HUES64 (cell line): Measurements from ENCODE around the gene ACVR1.

Experiments used
- H3K27ac ChIP-seq: 2 replicates; pipeline ENCODE4 v1.7.0; 2013; ENCODE audit warnings: low read depth, low read length, inconsistent platforms
- H3K27me3 ChIP-seq: 2 replicates; pipeline ENCODE4 v1.6.1; 2013; ENCODE audit warnings: mild to moderate bottlenecking, low read length; ENCODE audit not compliant: insufficient read depth
- H3K36me3 ChIP-seq: 2 replicates; pipeline ENCODE4 v1.6.1; 2013; ENCODE audit warnings: mild to moderate bottlenecking, low read length; ENCODE audit not compliant: insufficient read depth
- H3K4me1 ChIP-seq: 2 replicates; pipeline ENCODE4 v1.6.1; 2013; ENCODE audit warnings: mild to moderate bottlenecking, low read length, moderate library complexity; ENCODE audit not compliant: insufficient read depth
- H3K4me3 ChIP-seq: 2 replicates; pipeline ENCODE4 v1.5.1; 2013; ENCODE audit warnings: mild to moderate bottlenecking, low read length, moderate library complexity
- H3K9ac ChIP-seq: 2 replicates; pipeline ENCODE4 v1.6.1; 2013; ENCODE audit warnings: mild to moderate bottlenecking, low read depth, low read length
- H3K9me3 ChIP-seq: 2 replicates; pipeline ENCODE4 v1.6.1; 2013; ENCODE audit warnings: low read depth, low read length; ENCODE audit not compliant: insufficient read depth
- WGBS: fragments of 150-250, 120-280 bp; methylation state at CpG from one replicate; pipeline ENCODE4 v1.1.7; 2013; ENCODE audit warnings: missing lambda C conversion rate; 5-methylcytosine and 5-hydroxymethylcytosine counted together

The ACVR1 gene

DNA sequence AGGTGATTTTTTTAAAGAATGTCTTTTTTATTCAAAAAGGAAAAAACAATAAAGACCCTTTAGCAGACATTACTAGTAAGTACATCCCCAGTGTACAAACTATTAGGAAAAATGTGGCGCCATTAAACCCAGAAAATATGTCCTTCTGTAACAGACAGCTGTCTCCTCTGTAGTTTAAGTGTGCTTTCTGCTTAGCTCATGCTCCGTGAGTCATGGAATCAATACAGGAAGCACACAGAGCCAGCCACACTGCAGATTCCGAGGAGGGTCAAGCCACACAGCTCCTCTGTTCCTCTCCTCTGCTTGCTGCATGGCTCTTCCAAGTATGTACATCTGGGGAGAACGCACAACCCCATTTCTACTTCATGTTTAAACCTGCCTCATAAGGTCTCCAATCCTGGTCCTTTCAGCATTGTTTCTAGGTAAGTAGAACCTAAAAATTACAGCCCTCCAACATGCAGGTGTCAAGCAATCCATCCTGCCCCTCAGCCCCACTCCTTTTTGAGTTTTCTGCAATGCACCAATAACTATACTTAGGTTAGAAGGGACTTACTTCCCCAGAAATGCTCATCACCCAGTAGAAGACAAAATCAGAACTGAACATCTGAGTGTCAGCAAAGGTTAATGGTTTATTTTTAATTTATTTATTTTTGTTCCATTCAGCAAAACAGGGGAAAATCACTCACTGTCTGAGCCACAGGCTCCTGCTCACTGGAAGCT, 37.5 kb downstream of the ACVR1 start:
- Histone ChIP-seq H3K36me3 (no peaks in the 10 kb centered on the region), H3K4me3 (no peak overlapping the region), H3K27me3 (no peaks in the 10 kb centered on the region), H3K9ac (peak overlapping the region; percentile 5; the same call in 1 of the 2 replicates), H3K27ac (peak overlapping the region; percentile 46; the same call in 1 of the 2 replicates), H3K4me1 (peaks cover 55% of the 10 kb centered on the region), H3K9me3 (no peaks in the 10 kb centered on the region)
- WGBS, result 48% methylated on average over 4 of the region's 4 CpGs

GRCh38 chr2:157837851-157838441, 38.2 kb downstream of the ACVR1 start:
- WGBS, result 68% methylated on average over 13 of the region's 13 CpGs
- no peaks in the 10 kb centered on the region for H3K27me3 ChIP-seq
- H3K4me1 ChIP-seq, result peaks cover 55% of the 10 kb centered on the region
- H3K4me3 ChIP-seq, result no peak overlapping the region
- H3K36me3 ChIP-seq, result no peaks in the 10 kb centered on the region
- H3K27ac ChIP-seq, result no peak overlapping the region
- H3K9me3 ChIP-seq, result no peaks in the 10 kb centered on the region
- no peak overlapping the region; the same call in 1 of the 2 replicates for H3K9ac ChIP-seq

DNA sequence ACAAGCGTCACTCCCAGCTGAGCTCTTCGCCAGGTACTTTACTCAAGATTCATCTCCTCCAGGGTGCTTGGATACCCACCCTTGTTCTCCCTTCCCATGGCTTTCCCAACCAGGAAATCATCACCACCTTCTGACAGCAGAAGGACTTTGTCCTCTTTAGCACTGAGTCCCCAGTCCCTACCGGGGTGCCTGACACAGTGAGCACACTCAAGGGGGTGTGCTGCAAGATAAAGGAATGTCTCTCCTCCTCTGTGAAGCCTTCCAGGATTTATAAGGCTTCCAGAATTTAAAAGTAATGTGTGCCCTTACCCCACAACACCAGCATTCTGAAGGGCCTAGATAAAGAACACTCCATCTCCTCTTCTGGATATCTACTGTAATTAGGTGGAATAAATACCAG, 39.6 kb downstream of the ACVR1 start:
- no peaks in the 10 kb centered on the region for H3K9me3 ChIP-seq
- H3K9ac ChIP-seq, result no peak overlapping the region
- H3K27me3 ChIP-seq, result no peaks in the 10 kb centered on the region
- WGBS, result 91% methylated on average over 3 of the region's 3 CpGs
- H3K4me3 ChIP-seq, result no peak overlapping the region
- no peak overlapping the region for H3K27ac ChIP-seq
- no peaks in the 10 kb centered on the region for H3K36me3 ChIP-seq
- H3K4me1 ChIP-seq, result peaks cover 66% of the 10 kb centered on the region

DNA sequence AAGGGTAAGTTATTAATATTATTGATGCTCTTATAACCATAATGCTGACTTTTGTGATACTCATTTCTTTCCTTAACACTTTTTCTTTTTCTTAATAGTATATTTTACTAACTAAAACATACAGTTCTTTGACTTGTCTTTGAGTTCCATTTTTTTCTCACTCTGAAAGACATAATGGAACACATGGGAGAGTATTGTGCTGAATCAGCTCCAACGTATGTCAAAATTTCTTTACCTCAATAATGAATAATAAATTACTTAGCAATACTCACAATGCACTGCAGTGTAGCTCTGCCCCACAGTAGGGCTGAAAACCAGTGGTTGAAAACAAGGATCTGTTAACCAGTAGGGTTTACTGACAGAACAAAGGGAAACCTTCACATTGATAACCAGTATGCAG, 40.7 kb downstream of the ACVR1 start:
- Histone ChIP-seq H3K4me3 (no peak overlapping the region), H3K36me3 (no peaks in the 10 kb centered on the region), H3K4me1 (peaks cover 69% of the 10 kb centered on the region), H3K9ac (no peak overlapping the region), H3K27ac (no peak overlapping the region), H3K27me3 (no peaks in the 10 kb centered on the region), H3K9me3 (no peaks in the 10 kb centered on the region)
- no CpG with 5 or more reads among the region's 1 CpG for WGBS

GRCh38 chr2:157835006-157835405, 41.1 kb downstream of the ACVR1 start:
- H3K9me3 ChIP-seq, result no peaks in the 10 kb centered on the region
- peaks cover 64% of the 10 kb centered on the region for H3K4me1 ChIP-seq
- H3K4me3 ChIP-seq, result no peak overlapping the region
- H3K27ac ChIP-seq, result no peak overlapping the region
- H3K36me3 ChIP-seq, result no peaks in the 10 kb centered on the region
- no peaks in the 10 kb centered on the region for H3K27me3 ChIP-seq
- H3K9ac ChIP-seq, result no peak overlapping the region
- WGBS, result 90% methylated on average over 4 of the region's 4 CpGs

- 100% methylated on average over 1 of the region's 1 CpG for WGBS
- no peaks in the 10 kb centered on the region for H3K9me3 ChIP-seq
Measured at GRCh38 chr2:157833721-157834120, 42.4 kb downstream of the ACVR1 start.

DNA sequence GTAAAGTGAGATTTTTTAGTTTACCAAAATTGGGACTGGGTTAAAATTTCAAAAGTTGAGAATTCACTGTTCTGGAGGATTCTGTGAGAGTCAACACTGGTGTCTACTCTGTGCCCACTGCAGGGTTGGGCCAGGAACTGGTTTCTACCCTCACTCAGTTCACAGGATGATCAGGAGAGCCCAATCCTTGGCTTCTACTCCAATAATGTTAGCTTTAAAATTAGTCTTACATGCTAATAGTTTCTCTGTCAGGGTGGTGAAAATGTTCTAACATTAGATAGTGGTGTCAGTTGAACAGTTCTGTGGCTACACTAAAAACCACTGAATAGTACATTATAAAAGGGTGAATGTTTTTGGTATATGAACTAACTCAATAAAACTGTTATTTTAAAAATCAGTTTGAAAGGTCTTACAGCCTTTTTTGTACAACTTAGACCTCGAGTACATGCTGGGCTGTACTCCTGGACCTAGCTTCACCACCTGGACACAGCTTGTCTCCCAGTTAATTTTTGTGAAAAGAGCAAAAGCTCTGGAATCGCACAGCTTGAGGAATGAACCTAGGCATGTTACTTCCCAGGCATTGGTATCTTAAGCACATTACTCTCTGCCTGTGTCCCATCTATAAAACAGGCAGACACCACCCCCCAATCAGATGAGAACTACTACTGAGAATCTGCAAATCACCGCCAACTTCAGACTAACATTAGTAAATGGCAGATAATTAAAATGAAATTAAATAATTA, 44.4 kb downstream of the ACVR1 start:
- Histone ChIP-seq H3K9me3 (no peaks in the 10 kb centered on the region), H3K4me3 (no peak overlapping the region), H3K27me3 (no peaks in the 10 kb centered on the region), H3K9ac (no peak overlapping the region), H3K4me1 (peaks cover 37% of the 10 kb centered on the region), H3K36me3 (no peaks in the 10 kb centered on the region), H3K27ac (no peak overlapping the region)
- 93% methylated on average over 3 of the region's 3 CpGs for WGBS

More at GRCh38 chr2:157833721-157834120, 42.4 kb downstream of the ACVR1 start:
- H3K36me3 ChIP-seq, result no peaks in the 10 kb centered on the region
- no peak overlapping the region for H3K9ac ChIP-seq
- no peaks in the 10 kb centered on the region for H3K27me3 ChIP-seq
- H3K27ac ChIP-seq, result no peak overlapping the region
- peaks cover 53% of the 10 kb centered on the region for H3K4me1 ChIP-seq
- no peak overlapping the region for H3K4me3 ChIP-seq

DNA sequence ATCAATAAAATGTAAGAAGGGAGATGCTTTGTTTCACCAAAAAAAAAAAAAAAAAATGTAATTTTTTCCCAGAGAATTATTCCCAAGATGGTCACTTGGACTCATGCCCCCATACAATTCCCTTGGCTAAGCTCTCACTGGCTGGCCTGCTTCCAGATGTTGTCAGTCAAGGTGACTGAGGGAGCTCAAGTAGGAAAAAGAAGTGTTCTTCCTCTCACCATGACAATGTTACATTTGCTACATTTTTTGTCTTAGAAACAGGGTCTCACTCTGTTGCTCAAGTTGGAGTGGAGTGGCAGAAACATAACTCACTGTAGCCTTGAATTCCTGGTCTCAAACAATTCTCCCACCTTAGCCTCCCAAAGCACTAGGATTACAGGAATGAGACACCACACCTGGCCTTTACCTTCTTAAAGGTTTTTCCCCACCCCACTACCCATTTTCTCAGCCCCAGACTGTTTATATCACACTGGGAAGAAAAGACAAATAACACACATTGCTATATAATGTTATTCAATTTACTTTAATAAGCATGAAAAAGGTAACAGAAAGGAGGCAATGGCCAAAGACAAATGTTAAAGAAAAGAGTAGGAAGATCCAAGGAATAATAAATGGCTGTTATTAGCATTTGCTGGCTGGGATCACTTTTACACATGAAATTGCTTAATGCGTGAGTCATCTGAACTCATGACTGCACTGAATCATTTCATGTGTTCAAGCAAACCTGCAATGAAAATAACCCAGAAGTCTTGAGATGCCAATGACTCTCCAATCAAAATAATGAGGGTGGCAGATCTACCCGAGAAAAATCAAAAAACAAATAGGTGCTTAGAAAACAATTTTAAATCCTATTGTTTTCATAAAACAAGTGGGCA, 45.2 kb downstream of the ACVR1 start:
- no peak overlapping the region for H3K9ac ChIP-seq
- no peaks in the 10 kb centered on the region for H3K9me3 ChIP-seq
- H3K27ac ChIP-seq, result peak overlapping the region; percentile 54; the same call in 1 of the 2 replicates
- no peaks in the 10 kb centered on the region for H3K36me3 ChIP-seq
- WGBS, result 85% methylated on average over 1 of the region's 2 CpGs
- H3K4me1 ChIP-seq, result peaks cover 28% of the 10 kb centered on the region
- no peak overlapping the region for H3K4me3 ChIP-seq
- H3K27me3 ChIP-seq, result no peaks in the 10 kb centered on the region

DNA sequence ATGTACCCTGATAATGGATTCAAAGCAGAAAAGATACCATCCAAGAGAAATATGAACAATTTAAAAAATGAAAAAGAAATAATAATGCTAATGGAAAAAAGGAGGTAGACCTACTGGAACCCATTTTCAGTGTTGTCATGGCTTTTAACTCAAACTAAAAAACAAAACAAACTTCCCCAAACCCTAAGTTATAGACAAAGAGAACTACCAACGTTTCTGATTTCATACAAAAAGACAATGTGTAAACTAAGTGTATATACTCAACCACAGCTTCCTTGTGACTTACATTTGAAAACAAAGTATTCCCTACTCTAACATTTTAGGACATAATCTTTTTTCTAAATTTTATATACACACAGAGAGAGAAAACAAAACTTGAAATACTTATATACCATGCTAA, 45.9 kb downstream of the ACVR1 start:
- Histone ChIP-seq H3K4me1 (peaks cover 23% of the 10 kb centered on the region), H3K27me3 (no peaks in the 10 kb centered on the region), H3K9ac (no peak overlapping the region), H3K36me3 (no peaks in the 10 kb centered on the region), H3K27ac (no peak overlapping the region), H3K4me3 (no peak overlapping the region), H3K9me3 (no peaks in the 10 kb centered on the region)
- 88% methylated on average over 1 of the region's 1 CpG for WGBS

DNA sequence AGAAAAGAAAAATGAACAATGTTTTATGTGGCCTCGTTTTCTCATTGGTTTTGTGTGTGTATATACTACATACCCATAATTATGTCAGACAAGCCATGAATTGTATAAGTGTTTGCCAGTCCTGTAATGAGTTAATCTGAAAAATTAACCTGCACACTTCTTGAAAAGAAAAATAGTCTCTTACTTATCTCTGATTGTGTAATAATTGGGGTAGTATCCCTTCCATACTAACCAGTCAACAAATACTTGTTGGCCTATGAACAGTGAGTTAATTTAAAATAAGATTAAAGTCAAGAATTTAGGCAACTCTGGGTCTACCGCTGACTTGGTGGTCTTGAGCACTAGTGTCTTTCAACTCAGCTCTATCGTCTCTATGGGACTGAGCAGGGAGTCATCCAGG, 48.8 kb downstream of the ACVR1 start:
- Histone ChIP-seq H3K36me3 (no peaks in the 10 kb centered on the region), H3K4me3 (no peak overlapping the region), H3K4me1 (peaks cover 21% of the 10 kb centered on the region), H3K27me3 (no peaks in the 10 kb centered on the region), H3K9ac (no peak overlapping the region), H3K9me3 (no peaks in the 10 kb centered on the region), H3K27ac (no peak overlapping the region)
- WGBS, result 94% methylated on average over 2 of the region's 3 CpGs
